Cortex of kidney (tissue), 1 donor: ENCODE measurements around the gene OTOL1.

ENCODE experiments used
- DNase-seq: peaks from one replicate; lab custom pipeline; 2025; lab: John Stamatoyannopoulos, UW

The OTOL1 gene

DNA sequence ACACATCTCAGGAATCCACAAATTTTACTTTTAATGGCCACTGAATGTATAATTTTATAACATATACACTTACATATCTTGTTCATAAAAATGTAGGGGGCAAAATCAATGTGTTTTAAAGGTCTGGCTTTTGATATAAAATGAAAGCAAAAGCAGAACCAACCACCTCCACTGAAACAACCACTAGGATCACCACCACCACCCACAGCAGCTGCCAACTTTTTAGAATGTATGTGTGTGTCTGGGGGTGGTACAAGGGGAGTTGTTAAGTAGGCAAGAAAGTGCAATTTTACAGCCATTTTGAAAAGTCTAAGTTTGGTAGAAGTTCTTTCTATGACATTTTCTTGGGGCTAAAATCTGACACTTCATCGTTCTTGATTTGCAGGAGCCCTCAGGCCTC lies 44.0 kb downstream of the OTOL1 start:
- DNase-seq: no peak

DNA sequence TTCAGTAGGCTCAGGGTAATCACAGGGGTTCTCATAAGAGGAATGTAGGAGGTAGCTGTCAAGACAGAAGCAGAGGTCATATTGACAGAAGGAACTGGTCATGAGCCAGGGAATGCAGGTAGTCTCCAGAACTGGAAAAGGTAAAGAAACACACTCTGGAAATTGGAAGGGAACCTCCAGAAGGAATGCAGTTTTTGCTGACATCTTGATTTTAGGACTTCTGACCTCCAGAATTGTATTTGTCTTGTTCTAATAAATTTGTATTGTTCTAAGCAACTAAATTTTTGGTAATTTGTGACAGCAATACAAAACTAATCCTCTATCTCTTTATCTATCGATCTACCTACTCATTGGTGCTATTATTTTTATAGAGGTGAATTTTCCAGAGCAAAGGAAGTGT lies 49.2 kb downstream of the OTOL1 start:
- no peak for DNase-seq

GRCh38 chr3:161548301-161548700 lies 51.7 kb downstream of the OTOL1 start:
- no peak for DNase-seq

- DNase-seq: no peak
Observed at GRCh38 chr3:161549261-161549660, 52.7 kb downstream of the OTOL1 start.

DNA sequence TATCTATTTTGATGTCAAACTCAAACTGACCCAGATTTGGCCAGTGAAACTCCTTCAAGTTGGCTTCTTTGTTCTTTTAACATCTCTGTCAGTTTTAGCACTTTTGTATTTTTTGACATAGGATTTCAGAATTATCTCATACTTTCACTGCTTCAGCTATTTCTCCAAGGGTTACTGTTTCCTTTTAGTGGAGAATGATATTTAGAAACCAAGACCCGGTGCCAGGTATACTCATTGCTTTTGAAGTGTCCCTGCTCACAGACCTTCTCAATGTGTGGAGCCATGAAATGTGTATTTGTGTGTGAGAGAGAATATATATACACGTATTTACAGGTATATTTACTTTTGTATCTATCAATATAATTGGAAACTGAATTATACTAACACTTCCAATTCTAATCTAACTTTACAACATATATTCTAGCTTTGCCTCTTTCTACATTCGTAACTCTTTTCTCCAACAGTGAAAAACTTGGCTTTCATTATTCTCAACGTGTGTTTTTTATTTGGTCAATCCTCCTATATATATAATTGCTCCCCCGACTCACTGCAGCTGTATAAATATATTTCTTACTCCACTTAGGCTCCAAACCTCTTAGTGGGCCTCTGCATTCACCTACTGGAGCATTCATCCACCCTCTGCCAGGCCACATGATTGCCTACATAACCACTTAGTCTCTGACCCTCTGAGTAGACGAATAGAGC lies 54.0 kb downstream of the OTOL1 start:
- DNase-seq: no peak

- no peak for DNase-seq
Observed at GRCh38 chr3:161551697-161552096, 55.1 kb downstream of the OTOL1 start.

GRCh38 chr3:161552984-161553560 lies 56.5 kb downstream of the OTOL1 start:
- DNase-seq: no peak
